Heart left ventricle (tissue), 16 donors: ENCODE results near the gene TPRX1. TPM values are rescaled to one million over a fixed set of nuclear protein-coding genes. Genes with fewer than 3 reads are reported as not detected.
"Not testable (repeated sequence)": the region's sequence is repeated elsewhere in the genome, so short reads cannot be mapped to it uniquely, and the experiment has no call there.

Experiments
- ATAC-seq, 4 donors: fragments of 200-7000 bp; cut with Tn5 transposase; one replicate each; pipeline ENCODE4 v1.9.1; 2020 to 2022; ENCODE audit warnings: moderate library complexity in 4 of 4, mild to moderate bottlenecking in 3 of 4, moderate number of reproducible peaks in 1 of 4
- DNase-seq, 5 donors: peaks; one replicate each; pipeline ENCODE4 v3.0.0-alpha.2; 2020
- H3K27ac ChIP-seq, 12 donors: fragments of 200-600 bp; sonication (generic) in 4 of 12; one replicate each; pipeline versions ENCODE4 v1.5.0 to v1.8.0; 2016 to 2022; ENCODE audit warnings: mild to moderate bottlenecking in 2 of 12
- H3K27me3 ChIP-seq, 9 donors: fragments of 200-600 bp; sonication (generic) in 2 of 9; one replicate each; pipeline versions ENCODE4 v1.5.1 to v1.8.0; 2016 to 2022; ENCODE audit warnings: mild to moderate bottlenecking in 3 of 9
- H3K36me3 ChIP-seq, 9 donors: fragments of 200-600 bp; sonication (generic) in 2 of 9; one replicate each; pipeline versions ENCODE4 v1.5.0 to v1.8.0; 2018 to 2022; ENCODE audit warnings: mild to moderate bottlenecking in 2 of 9
- H3K4me1 ChIP-seq, 12 donors: fragments of 200-600 bp; sonication (generic) in 4 of 12; one replicate each; pipeline versions ENCODE4 v1.5.0 to v1.8.0; 2016 to 2022; ENCODE audit warnings: mild to moderate bottlenecking in 3 of 12
- H3K4me3 ChIP-seq, 12 donors: fragments of 200-600 bp; sonication (generic) in 4 of 12; one replicate each; pipeline versions ENCODE4 v1.5.0 to v1.8.0; 2017 to 2022; ENCODE audit warnings: mild to moderate bottlenecking in 9 of 12, moderate library complexity in 4 of 12
- H3K9me3 ChIP-seq, 12 donors: fragments of 200-600 bp; sonication (generic) in 4 of 12; one replicate each; pipeline versions ENCODE4 v1.5.0 to v1.8.0; 2016 to 2022; ENCODE audit warnings: mild to moderate bottlenecking in 1 of 12
- CTCF ChIP-seq, 12 donors: fragments of 200-600 bp; sonication (generic) in 4 of 12; IDR thresholded peaks; one replicate each; pipeline versions ENCODE4 v1.5.0 to v1.8.0; 2018 to 2022; ENCODE audit warnings: antibody characterized with exemption in 12 of 12, mild to moderate bottlenecking in 5 of 12
- POLR2A ChIP-seq, 2 donors: fragments of 450-650 bp; IDR thresholded peaks; one replicate each; pipeline ENCODE4 v1.6.1; 2017; ENCODE audit warnings: antibody characterized with exemption in 2 of 2, mild to moderate bottlenecking in 2 of 2, moderate library complexity in 2 of 2
- WGBS, 4 donors: extraction: QIAGEN DNeasy Blood & Tissue Kit in 2 of 4; methylation state at CpG; one replicate each; pipeline versions ENCODE4 v1.1.5 to v1.1.7; 2013 to 2018; 5-methylcytosine and 5-hydroxymethylcytosine counted together
- intact Hi-C, 10 donors: fragments of 100-400 bp; cut with DNase I; formaldehyde crosslinking; loops; one replicate each; pipeline versions ENCODE4 v1.11.1 to v1.14.2; 2022
- polyA plus RNA-seq, 2 donors: library from polyadenylated mRNA; stranded (reverse); fragments of 200-250 nt; gene quantifications; one replicate each; pipeline ENCODE4 v1.2.3, GENCODE V29; 2013
- total RNA-seq, 9 donors: library from RNA; depleted of rRNA in 2 of 9; stranded (reverse); fragments of >200 nt in 2 of 9; fragmentation: NEBNext Ultra II Directional in 3 of 9; extraction: Animal tissue kit (Norgen Biotek cat#: 25700) in 3 of 9; gene quantifications; one replicate each; pipeline versions ENCODE4 v1.1.0 to v1.2.4, GENCODE V29; 2016 to 2023
- donor health status: ischemic (EF 13 %, LVEDD 7.1; RV severe dilation, severe dysfunction).
- donor health status: healthy with polysubstance abuse.
- donor health status: DM: no; HTN: yes; CAD: no.
- donor health status: DM: no; HTN: no; CAD: no.
- donor health status: ischemic (EF 25% LVEDD 6.9; RV normal size, moderate dysfunction).
- donor health status: ischemic (EF 25% LVEDD 5.7; RV mildly dilated, moderate dysfunction).
- donor health status: healthy.
- donor health status: DM: yes; HTN: yes; CAD: no.
- donor health status: ischemic (EF 35%, LVEDD 5.7; RV mildly dilated, moderate dysfunction).
- donor health status: nonischemic (EF 11% LVEDD 7.7; RV severe dilation, severe dysfunction).
- donor health status: DM: yes; HTN: yes; CAD: no.
- donor health status: PGD.
- donor health status: ischemic (EF 29% LVEDD 5.4; RV normal size, mild dysfunction).
- donor health status: nonischemic (EF 23%, LVEDD 6.1; RV moderate dilation, normal function).

TPRX1 gene
- total and polyA plus RNA-seq, 11 donors = not detected

GRCh38 chr19:47796785-47797184, 7.6 kb downstream of the TPRX1 start:
- no peak for ATAC-seq

GRCh38 chr19:47794526-47794925, 9.8 kb downstream of the TPRX1 start:
- Histone ChIP-seq H3K27me3 (peaks cover 0 to 4% (median 0%) of the 10 kb centered on the region in 9 donors), H3K36me3 (no peaks in the 10 kb centered on the region), H3K27ac (no peak overlapping the region), H3K4me1 (peaks cover 0 to 4% (median 0%) of the 10 kb centered on the region in 12 donors), H3K4me3 (no peak overlapping the region), H3K9me3 (peaks cover 0 to 8% (median 0%) of the 10 kb centered on the region in 12 donors)
- no peak for ATAC-seq
- no peak for TF ChIP-seq POLR2A (IDR thresholded peaks at IDR 0.05)
- no peak for TF ChIP-seq CTCF (IDR thresholded peaks at IDR 0.05)
- 80 to 88% (median 82%) methylated on average over 18 of the region's 18 CpGs for WGBS, 4 donors
- no peak for DNase-seq
- intact Hi-C loops = loop anchor here in 1 of 10 donors (5.0 kb wide), 1 partner anchor 68 kb away; no protein-coding TSS in a partner anchor

More at GRCh38 chr19:47796785-47797184, 7.6 kb downstream of the TPRX1 start:
- no peak overlapping the region for H3K27ac ChIP-seq
- no peak overlapping the region for H3K4me3 ChIP-seq
- peaks cover 0 to 4% (median 0%) of the 10 kb centered on the region in 9 donors for H3K27me3 ChIP-seq
- H3K36me3 ChIP-seq = no peaks in the 10 kb centered on the region
- intact Hi-C loops = no loop called here
- TF ChIP-seq POLR2A (IDR thresholded peaks at IDR 0.05) (no peak), CTCF (IDR thresholded peaks at IDR 0.05) (no peak)
- peaks cover 0 to 16% (median 0%) of the 10 kb centered on the region in 12 donors for H3K9me3 ChIP-seq
- no peaks in the 10 kb centered on the region for H3K4me1 ChIP-seq
- DNase-seq = no peak
- WGBS, 4 donors = 92 to 100% (median 94%) methylated on average over 2 of the region's 2 CpGs

GRCh38 chr19:47792616-47793015, 11.7 kb downstream of the TPRX1 start:
- Histone ChIP-seq H3K27me3 (no peaks in the 10 kb centered on the region), H3K9me3 (peaks cover 0 to 8% (median 0%) of the 10 kb centered on the region in 12 donors), H3K27ac (no peak overlapping the region), H3K36me3 (peaks cover 0 to 7% (median 0%) of the 10 kb centered on the region in 9 donors), H3K4me3 (no peak overlapping the region), H3K4me1 (peaks cover 0 to 12% (median 4%) of the 10 kb centered on the region in 12 donors)
- intact Hi-C loops = loop anchor here in 1 of 10 donors (5.0 kb wide), 1 partner anchor 70 kb away; no protein-coding TSS in a partner anchor
- DNase-seq = no peak
- WGBS, 4 donors = 94 to 100% (median 98%) methylated on average over 1 of the region's 1 CpG
- no peak for TF ChIP-seq POLR2A (IDR thresholded peaks at IDR 0.05)
- no peak for TF ChIP-seq CTCF (IDR thresholded peaks at IDR 0.05)
- ATAC-seq = no peak

GRCh38 chr19:47790398-47790814, 13.9 kb downstream of the TPRX1 start:
- H3K4me1 ChIP-seq = peaks cover 0 to 12% (median 4%) of the 10 kb centered on the region in 12 donors
- H3K36me3 ChIP-seq = peaks cover 0 to 28% (median 16%) of the 10 kb centered on the region in 9 donors
- ATAC-seq (peak; percentile 47 to 78 (median 68)), DNase-seq (peak; percentile 79 to 91 (median 85))
- no peak overlapping the region for H3K4me3 ChIP-seq
- intact Hi-C loops = loop anchor here in 2 of 10 donors (2.0 to 5.0 kb wide), 2 partner anchors 72 kb away; no protein-coding TSS in a partner anchor
- H3K27me3 ChIP-seq = no peaks in the 10 kb centered on the region
- H3K9me3 ChIP-seq = peaks cover 0 to 8% (median 0%) of the 10 kb centered on the region in 12 donors
- H3K27ac ChIP-seq = no peak overlapping the region
- WGBS, 4 donors = 12 to 17% (median 16%) methylated on average over 10 of the region's 10 CpGs
- TF ChIP-seq POLR2A (IDR thresholded peaks at IDR 0.05) (no peak), CTCF (IDR thresholded peaks at IDR 0.05) (peak; percentile 68 to 83 (median 80))

- peaks cover 0 to 12% (median 4%) of the 10 kb centered on the region in 12 donors for H3K4me1 ChIP-seq
- WGBS, 4 donors = 93 to 98% (median 95%) methylated on average over 13 of the region's 13 CpGs
- ATAC-seq, H3K27me3 ChIP-seq, H3K9me3 ChIP-seq, H3K27ac ChIP-seq, H3K4me3 ChIP-seq, DNase-seq: not testable (repeated sequence)
- intact Hi-C loops = loop anchor here in 8 of 10 donors (2.0 to 10.0 kb wide), 7 partner anchors 23 to 78 kb away; partner anchors contain the start of gene EHD2 (in 6 of the 8)
- H3K36me3 ChIP-seq = peaks cover 0 to 34% (median 22%) of the 10 kb centered on the region in 9 donors
Observed at GRCh38 chr19:47789811-47790210, 14.5 kb downstream of the TPRX1 start.

GRCh38 chr19:47787307-47787706, 17.0 kb downstream of the TPRX1 start:
- H3K36me3 ChIP-seq = peaks cover 0 to 59% (median 46%) of the 10 kb centered on the region in 9 donors
- WGBS, 4 donors = 60 to 72% (median 64%) methylated on average over 10 of the region's 10 CpGs
- peaks cover 0 to 21% (median 11%) of the 10 kb centered on the region in 12 donors for H3K4me1 ChIP-seq
- intact Hi-C loops = loop anchor here in 4 of 10 donors (2.0 to 10.0 kb wide), 3 partner anchors 73 to 75 kb away; partner anchors contain the start of gene EHD2 (in 4 of the 4)
- H3K27me3 ChIP-seq, H3K9me3 ChIP-seq, H3K4me3 ChIP-seq, DNase-seq: not testable (repeated sequence)
- H3K27ac ChIP-seq = peak overlapping the region in 3 of 12 donors; percentile 4 to 8 (median 7)
- peak in 1 of 4 donors; percentile 11 for ATAC-seq
